Gastrocnemius medialis (tissue), 4 donors: Measurements from ENCODE around the gene MEG3.

Experiments
- CTCF ChIP-seq, 5 experiments: fragments of 450-650 bp in 3 of 5; fragments of 200-600 bp in 2 of 5; sonication (generic) in 2 of 5; IDR thresholded peaks in 4 of 5; conservative IDR thresholded peaks in 1 of 5; 1 replicate in 4 of 5; 2 replicates in 1 of 5; pipeline ENCODE4 v1.5.1; 2016 to 2019; ENCODE audit warnings: antibody characterized with exemption in 5 of 5, mild to moderate bottlenecking in 3 of 5, moderate library complexity in 3 of 5
- POLR2A ChIP-seq, 2 donors: fragments of 450-650 bp; IDR thresholded peaks; one replicate each; pipeline ENCODE4 v1.6.1; 2017; ENCODE audit warnings: antibody characterized with exemption in 2 of 2, mild to moderate bottlenecking in 2 of 2, moderate library complexity in 2 of 2

GRCh38 chr14:100802766-100803165 is 23.2 kb upstream of the MEG3 start:
- TF ChIP-seq POLR2A (IDR thresholded peaks at IDR 0.05): no peak
- TF ChIP-seq CTCF (IDR thresholded peaks at IDR 0.05 in 4 of 5, conservative IDR thresholded peaks at IDR 0.05 in 1 of 5): no peak
